H1 (cell line): ENCODE measurements around the gene FARP2.

Experiments
- EGR1 ChIP-seq: IDR thresholded peaks from 2 replicates; pipeline ENCODE4 v1.6.1; 2011; ENCODE audit warnings: low read depth, low read length, borderline replicate concordance
- JUN ChIP-seq: IDR thresholded peaks from 2 replicates; pipeline ENCODE4 v1.6.1; 2011; ENCODE audit warnings: low read depth, mild to moderate bottlenecking, improper control_type of control experiment, low read length
- PHF8 ChIP-seq: fragments of 200-600 bp; sonication (generic); conservative IDR thresholded peaks from 2 replicates; pipeline ENCODE4 v1.7.1; 2012; ENCODE audit warnings: low read depth, mild to moderate bottlenecking, inconsistent platforms, low read length, moderate library complexity
- POLR2A ChIP-seq, 2 experiments: IDR thresholded peaks; 1 replicate in 1 of 2; 2 replicates in 1 of 2; pipeline ENCODE4 v1.6.1; 2011; ENCODE audit warnings: low read depth in 2 of 2, low read length in 2 of 2, mild to moderate bottlenecking in 2 of 2; ENCODE audit errors: control extremely low read depth in 1 of 2

- TF ChIP-seq POLR2A (IDR thresholded peaks at IDR 0.05; ENCODE audit: control extremely low read depth in 1 of 2, low read depth in 2 of 2, low read length in 2 of 2) (no peak), EGR1 (no peak), PHF8 (no peak), JUN (no peak)
Measured at GRCh38 chr2:241538838-241539615, 182.9 kb downstream of the FARP2 start.
